Choroid plexus epithelial cell (primary cell): ENCODE measurements around the gene LETM1.

Experiments
- DNase-seq: peaks from one replicate; pipeline ENCODE4 v3.0.0-alpha.2; 2010; ENCODE audit warnings: low read depth
- H3K4me3 ChIP-seq: 2 replicates; pipeline ENCODE4 v1.5.1; 2011; ENCODE audit warnings: low read depth, mild to moderate bottlenecking, control low read depth, low read length, moderate library complexity
- CTCF ChIP-seq: conservative IDR thresholded peaks from 2 replicates; pipeline ENCODE4 v1.5.1; 2011; ENCODE audit warnings: low read depth, mild to moderate bottlenecking, control low read depth, inconsistent platforms, low read length, moderate library complexity

The LETM1 gene

GRCh38 chr4:1790005-1790404 lies 66.0 kb downstream of the LETM1 start:
- no peak for TF ChIP-seq CTCF
- DNase-seq: no peak

GRCh38 chr4:1789552-1789951 lies 66.4 kb downstream of the LETM1 start:
- DNase-seq: no peak
- TF ChIP-seq CTCF: no peak

More at GRCh38 chr4:1790005-1790404, 66.0 kb downstream of the LETM1 start:
- no peak overlapping the region for H3K4me3 ChIP-seq

GRCh38 chr4:1788254-1788973 lies 67.5 kb downstream of the LETM1 start:
- TF ChIP-seq CTCF: no peak
- H3K4me3 ChIP-seq: no peak overlapping the region
- no peak for DNase-seq

More at GRCh38 chr4:1789552-1789951, 66.4 kb downstream of the LETM1 start:
- H3K4me3 ChIP-seq: no peak overlapping the region

GRCh38 chr4:1787411-1788077 lies 68.4 kb downstream of the LETM1 start:
- H3K4me3 ChIP-seq: no peak overlapping the region
- DNase-seq: no peak

GRCh38 chr4:1786544-1787362 lies 69.2 kb downstream of the LETM1 start:
- DNase-seq: no peak
- no peak for TF ChIP-seq CTCF
- no peak overlapping the region for H3K4me3 ChIP-seq

More at GRCh38 chr4:1787411-1788077, 68.4 kb downstream of the LETM1 start:
- TF ChIP-seq CTCF: no peak

- no peak overlapping the region for H3K4me3 ChIP-seq
- TF ChIP-seq CTCF: no peak
- DNase-seq: no peak
Measured at GRCh38 chr4:1785592-1785991, 70.4 kb downstream of the LETM1 start.
